GM23248 (cell line): ENCODE results near the gene ATG2A.

ENCODE experiments used
- EZH2 ChIP-seq: fragments of 200-600 bp; sonication (generic); IDR thresholded peaks from 2 replicates; pipeline ENCODE4 v1.6.1; 2018; ENCODE audit warnings: antibody characterized with exemption, mild to moderate bottlenecking; ENCODE audit not compliant: insufficient read depth, poor library complexity, severe bottlenecking
- EZH2phosphoT487 ChIP-seq: fragments of 200-600 bp; sonication (generic); IDR thresholded peaks from 2 replicates; pipeline ENCODE4 v1.6.1; 2018; ENCODE audit warnings: antibody characterized with exemption, moderate library complexity, mild to moderate bottlenecking, low read depth; ENCODE audit not compliant: insufficient read depth

DNA sequence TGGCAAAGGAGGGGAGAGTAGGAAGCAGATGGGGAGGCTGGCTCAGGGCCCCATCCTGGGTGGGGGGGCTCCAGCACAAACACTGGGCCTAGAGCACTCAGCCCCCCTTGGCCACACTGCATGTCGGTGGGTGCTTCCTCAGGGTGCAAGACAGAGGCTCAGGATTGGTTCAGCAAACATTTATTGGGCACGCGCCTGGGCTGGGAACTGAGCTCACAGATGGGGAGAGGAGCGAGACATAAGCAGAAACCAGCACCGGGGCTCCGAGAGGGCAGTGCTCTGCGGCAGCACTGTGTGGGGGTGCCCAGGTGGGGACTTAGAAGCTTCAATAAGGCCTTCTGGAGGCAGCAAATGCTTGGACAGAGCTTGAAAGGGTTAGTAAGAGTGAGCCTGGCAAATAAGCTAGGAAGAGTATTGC, 26.5 kb downstream of the ATG2A start:
- TF ChIP-seq EZH2 (no peak), EZH2phosphoT487 (no peak)
